Measurements from ENCODE around the gene CRIP2. TPM values are rescaled to one million over a fixed set of nuclear protein-coding genes. Genes with fewer than 3 reads are reported as not detected.

The CRIP2 gene
- total and polyA plus RNA-seq, 2 experiments from 2014 or later = 3.4 to 9.6 TPM

DNA sequence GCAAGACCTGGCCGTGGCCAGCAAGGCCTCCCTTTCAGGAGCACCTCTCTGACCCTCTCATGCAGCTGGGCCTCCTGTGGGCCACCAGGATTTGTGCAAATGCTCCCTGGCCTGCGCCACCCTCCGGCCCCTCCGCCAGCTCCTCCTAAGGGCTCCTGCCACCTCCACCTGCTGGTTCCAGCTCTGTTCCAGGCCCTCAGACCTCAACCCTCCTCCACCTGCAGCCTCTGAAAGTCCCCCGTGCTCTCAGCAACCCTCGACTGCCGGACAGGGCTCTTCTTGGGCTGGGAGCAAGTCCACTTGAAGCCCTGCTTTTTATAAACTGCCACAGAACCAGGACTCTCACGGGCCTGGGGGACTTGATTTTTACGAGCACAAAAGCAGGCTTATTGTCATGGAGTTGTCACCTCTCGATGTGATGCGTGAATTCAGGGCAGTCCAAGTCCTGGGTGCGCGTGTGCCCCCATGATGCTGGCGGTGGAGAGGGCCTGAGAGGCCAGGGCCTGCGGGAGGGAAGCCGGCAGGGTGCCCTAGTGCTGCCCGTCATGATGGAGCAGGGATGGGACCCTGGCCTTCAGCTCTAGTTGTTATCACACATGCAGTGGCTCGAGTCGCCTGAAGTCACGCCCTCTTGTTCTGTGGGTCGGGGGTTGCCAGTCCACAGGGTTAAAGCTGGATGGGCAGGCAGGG is 25.6 kb downstream of the CRIP2 start:
- Histone ChIP-seq H3K27me3 (ENCODE audit: insufficient read depth) (no peaks in the 10 kb centered on the region), H3K4me1 (ENCODE audit: insufficient read depth) (no peaks in the 10 kb centered on the region), H4K20me1 (replicated peaks; ENCODE audit: insufficient read depth) (no peaks in the 10 kb centered on the region), H3K9me2 (ENCODE audit: insufficient read depth) (no peaks in the 10 kb centered on the region), H2AFZ (no peak overlapping the region), H3K36me3 (ENCODE audit: insufficient read depth) (no peaks in the 10 kb centered on the region), H3K27ac (ENCODE audit: low read depth) (no peak overlapping the region), H3K4me3 (no peak overlapping the region), H3F3A (replicated peaks; ENCODE audit: low read depth) (no peaks in the 10 kb centered on the region), H3K79me2 (replicated peaks; ENCODE audit: insufficient read depth) (no peaks in the 10 kb centered on the region), H3K4me2 (no peak overlapping the region)
- Mint-ChIP-seq H3K27ac (no peak overlapping the region; the same call in 1 of the 2 replicates), H3K4me1 (0 out of 3 replicates have a peak, but pooled peaks cover 2% of the 10 kb centered on the region), H3K4me3 (no peak overlapping the region), H3K9me3 (no peaks in the 10 kb centered on the region), H3K27me3 (ENCODE audit: insufficient read depth, low read depth, poor library complexity) (peaks cover 3% of the 10 kb centered on the region), H3K36me3 (ENCODE audit: low read depth) (no peaks in the 10 kb centered on the region)
- DNase-seq (ENCODE audit: low spot score) (no peak), ATAC-seq (no peak)
- TF ChIP-seq NANOG (IDR thresholded peaks at IDR 0.05; ENCODE audit: borderline replicate concordance) (no peak), EZH2 (IDR thresholded peaks at IDR 0.05; ENCODE audit: low read depth, unreplicated experiment) (no peak), JUNB (IDR thresholded peaks at IDR 0.05; ENCODE audit: unreplicated experiment) (no peak), POLR2AphosphoS5 (IDR thresholded peaks at IDR 0.05; ENCODE audit: low read depth) (no peak), EZH2phosphoT487 (IDR thresholded peaks at IDR 0.05; ENCODE audit: unreplicated experiment) (no peak)
- TF ChIP-seq, protein P1, sequence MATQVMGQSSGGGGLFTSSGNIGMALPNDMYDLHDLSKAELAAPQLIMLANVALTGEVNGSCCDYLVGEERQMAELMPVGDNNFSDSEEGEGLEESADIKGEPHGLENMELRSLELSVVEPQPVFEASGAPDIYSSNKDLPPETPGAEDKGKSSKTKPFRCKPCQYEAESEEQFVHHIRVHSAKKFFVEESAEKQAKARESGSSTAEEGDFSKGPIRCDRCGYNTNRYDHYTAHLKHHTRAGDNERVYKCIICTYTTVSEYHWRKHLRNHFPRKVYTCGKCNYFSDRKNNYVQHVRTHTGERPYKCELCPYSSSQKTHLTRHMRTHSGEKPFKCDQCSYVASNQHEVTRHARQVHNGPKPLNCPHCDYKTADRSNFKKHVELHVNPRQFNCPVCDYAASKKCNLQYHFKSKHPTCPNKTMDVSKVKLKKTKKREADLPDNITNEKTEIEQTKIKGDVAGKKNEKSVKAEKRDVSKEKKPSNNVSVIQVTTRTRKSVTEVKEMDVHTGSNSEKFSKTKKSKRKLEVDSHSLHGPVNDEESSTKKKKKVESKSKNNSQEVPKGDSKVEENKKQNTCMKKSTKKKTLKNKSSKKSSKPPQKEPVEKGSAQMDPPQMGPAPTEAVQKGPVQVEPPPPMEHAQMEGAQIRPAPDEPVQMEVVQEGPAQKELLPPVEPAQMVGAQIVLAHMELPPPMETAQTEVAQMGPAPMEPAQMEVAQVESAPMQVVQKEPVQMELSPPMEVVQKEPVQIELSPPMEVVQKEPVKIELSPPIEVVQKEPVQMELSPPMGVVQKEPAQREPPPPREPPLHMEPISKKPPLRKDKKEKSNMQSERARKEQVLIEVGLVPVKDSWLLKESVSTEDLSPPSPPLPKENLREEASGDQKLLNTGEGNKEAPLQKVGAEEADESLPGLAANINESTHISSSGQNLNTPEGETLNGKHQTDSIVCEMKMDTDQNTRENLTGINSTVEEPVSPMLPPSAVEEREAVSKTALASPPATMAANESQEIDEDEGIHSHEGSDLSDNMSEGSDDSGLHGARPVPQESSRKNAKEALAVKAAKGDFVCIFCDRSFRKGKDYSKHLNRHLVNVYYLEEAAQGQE (IDR thresholded peaks at IDR 0.05; ENCODE audit: unreplicated experiment) = no peak

- H3K36me3 Mint-ChIP-seq (ENCODE audit: low read depth) = no peaks in the 10 kb centered on the region
- TF ChIP-seq STAT1 (IDR thresholded peaks at IDR 0.05; ENCODE audit: unreplicated experiment) (no peak), POLR2AphosphoS5 (IDR thresholded peaks at IDR 0.05; ENCODE audit: low read depth) (no peak), ZNF462 (CRISPR knock-in tag; IDR thresholded peaks at IDR 0.05) (no peak), ZNF331 (CRISPR knock-in tag; IDR thresholded peaks at IDR 0.05; ENCODE audit: low read depth) (no peak), JUNB (IDR thresholded peaks at IDR 0.05; ENCODE audit: unreplicated experiment) (no peak), ZNF114 (CRISPR knock-in tag; IDR thresholded peaks at IDR 0.05) (no peak), EZH2 (IDR thresholded peaks at IDR 0.05; ENCODE audit: low read depth, unreplicated experiment) (no peak)
- Histone ChIP-seq H3K27me3 (ENCODE audit: insufficient read depth) (no peaks in the 10 kb centered on the region), H3K36me3 (ENCODE audit: insufficient read depth) (no peaks in the 10 kb centered on the region), H3K4me2 (no peak overlapping the region), H3F3A (replicated peaks; ENCODE audit: low read depth) (no peaks in the 10 kb centered on the region), H3K27ac (ENCODE audit: low read depth) (no peak overlapping the region), H3K79me2 (replicated peaks; ENCODE audit: insufficient read depth) (no peaks in the 10 kb centered on the region), H3K4me3 (no peak overlapping the region), H2AFZ (no peak overlapping the region), H4K20me1 (replicated peaks; ENCODE audit: insufficient read depth) (no peaks in the 10 kb centered on the region), H3K9me2 (ENCODE audit: insufficient read depth) (no peaks in the 10 kb centered on the region), H3K4me1 (ENCODE audit: insufficient read depth) (no peaks in the 10 kb centered on the region)
- 0 out of 3 replicates have a peak, but pooled peaks cover 2% of the 10 kb centered on the region for H3K4me1 Mint-ChIP-seq
- no peaks in the 10 kb centered on the region; the same call in 2 of the 3 replicates for H3K9me3 Mint-ChIP-seq
- peaks cover 3% of the 10 kb centered on the region for H3K27me3 Mint-ChIP-seq (ENCODE audit: insufficient read depth, low read depth, poor library complexity)
- H3K27ac Mint-ChIP-seq = no peak overlapping the region; the same call in 1 of the 2 replicates
- DNase-seq (ENCODE audit: low spot score) (no peak), ATAC-seq (no peak)
- no peak overlapping the region for H3K4me3 Mint-ChIP-seq
Observed at GRCh38 chr14:105500726-105501101, 26.1 kb downstream of the CRIP2 start.

All from GM23338 (cell line).